HL-60/S4 treated with retinoic acid at 250 ng/mL for 4 days and 3 days (cell line): ENCODE measurements around the gene USP6NL.
"Not testable (repeated sequence)": the region's sequence is repeated elsewhere in the genome, so short reads cannot be mapped to it uniquely, and the experiment has no call there.

Experiments used
- in situ Hi-C: fragments of 300-500 bp; cut with MboI; formaldehyde crosslinking; loops from 2 replicates; pipeline ENCODE4 v1.7.0; 2022; ENCODE audit warnings: low sequenced_read_pairs

The USP6NL gene

GRCh38 chr10:11448545-11449244 lies 162.8 kb downstream of the USP6NL start:
- in situ Hi-C loops: no loop called here

GRCh38 chr10:11448190-11448544 lies 163.3 kb downstream of the USP6NL start:
- in situ Hi-C loops: no loop called here

- in situ Hi-C loops: no loop called here
These were observed 163.9 kb downstream of the USP6NL start for GRCh38 chr10:11447586-11447985.

GRCh38 chr10:11446864-11447263 lies 164.6 kb downstream of the USP6NL start:
- in situ Hi-C loops: no loop called here

- in situ Hi-C loops: no loop called here
These were observed 165.3 kb downstream of the USP6NL start for GRCh38 chr10:11446133-11446532.

GRCh38 chr10:11444531-11445228 lies 166.8 kb downstream of the USP6NL start:
- in situ Hi-C loops: no loop called here

GRCh38 chr10:11444155-11444530 lies 167.3 kb downstream of the USP6NL start:
- in situ Hi-C loops: no loop called here

GRCh38 chr10:11443468-11444154 lies 167.8 kb downstream of the USP6NL start:
- in situ Hi-C loops: no loop called here

- in situ Hi-C loops: no loop called here
These were observed 169.3 kb downstream of the USP6NL start for GRCh38 chr10:11442001-11442773.

- in situ Hi-C loops: no loop called here
These were observed 170.3 kb downstream of the USP6NL start for GRCh38 chr10:11441151-11441535.

GRCh38 chr10:11440250-11441150 lies 170.9 kb downstream of the USP6NL start:
- in situ Hi-C loops: no loop called here

- in situ Hi-C loops: no loop called here
These were observed 171.9 kb downstream of the USP6NL start for GRCh38 chr10:11439523-11440053.

GRCh38 chr10:11437391-11438142 lies 173.9 kb downstream of the USP6NL start:
- in situ Hi-C loops: no loop called here

GRCh38 chr10:11436445-11436844 lies 175.0 kb downstream of the USP6NL start:
- in situ Hi-C loops: not testable (repeated sequence)

- in situ Hi-C loops: no loop called here
These were observed 175.9 kb downstream of the USP6NL start for GRCh38 chr10:11435581-11435981.

GRCh38 chr10:11434324-11434723 lies 177.1 kb downstream of the USP6NL start:
- in situ Hi-C loops: no loop called here

GRCh38 chr10:11433657-11434056 lies 177.8 kb downstream of the USP6NL start:
- in situ Hi-C loops: no loop called here

GRCh38 chr10:11431216-11431555 lies 180.3 kb downstream of the USP6NL start:
- in situ Hi-C loops: no loop called here

GRCh38 chr10:11430421-11431215 lies 180.8 kb downstream of the USP6NL start:
- in situ Hi-C loops: no loop called here
